Activated CD4-positive, alpha-beta memory T cell treated with anti-CD3 and anti-CD28 coated beads, Interleukin-2, amount 10 ng/mL, durations not matched to agents 7 days and 5 days (primary cell): ENCODE measurements around the gene TOX3. TPM values are rescaled to one million over a fixed set of nuclear protein-coding genes. Genes with fewer than 3 reads are reported as not detected.

Experiments
- CTCF ChIA-PET: fragments of 350-600 bp; sonication (Branson Sonifier 250); formaldehyde crosslinking; loops from one replicate; lab custom pipeline; 2021; ENCODE audit warnings: antibody characterized with exemption, inconsistent platforms; lab: Charles Lee
- POLR2A ChIA-PET: fragments of 350-600 bp; sonication (Branson Sonifier 250); formaldehyde crosslinking; loops from one replicate; lab custom pipeline; 2021; ENCODE audit warnings: antibody characterized with exemption; lab: Charles Lee
- DNase-seq: peaks from one replicate; pipeline ENCODE4 v3.0.0-alpha.2; 2020
- H3K27ac Mint-ChIP-seq: one replicate; pipeline ENCODE4 v1.8.0; 2021; ENCODE audit warnings: mild to moderate bottlenecking, mixed read lengths
- H3K27me3 Mint-ChIP-seq: one replicate; pipeline ENCODE4 v1.8.0; 2021; ENCODE audit warnings: mixed read lengths
- H3K36me3 Mint-ChIP-seq: one replicate; pipeline ENCODE4 v1.8.0; 2021; ENCODE audit warnings: low read depth, mixed read lengths
- H3K4me1 Mint-ChIP-seq: one replicate; pipeline ENCODE4 v1.8.0; 2021; ENCODE audit warnings: mixed read lengths
- H3K4me3 Mint-ChIP-seq: one replicate; pipeline ENCODE4 v1.8.0; 2021; ENCODE audit warnings: mild to moderate bottlenecking, mixed read lengths
- H3K9me3 Mint-ChIP-seq: one replicate; pipeline ENCODE4 v1.8.0; 2021; ENCODE audit warnings: mixed read lengths
- total RNA-seq, 2 experiments: library from RNA; stranded (reverse); gene quantifications; one replicate each; pipeline ENCODE4 v1.2.3, GENCODE V29; 2021

Gene TOX3
- total RNA-seq, 2 experiments from 2014 or later = not detected

GRCh38 chr16:52399116-52399515, 147.8 kb downstream of the TOX3 start:
- DNase-seq = no peak
- Mint-ChIP-seq H3K27ac (no peak overlapping the region), H3K4me3 (no peak overlapping the region), H3K4me1 (no peaks in the 10 kb centered on the region), H3K36me3 (no peaks in the 10 kb centered on the region), H3K27me3 (no peaks in the 10 kb centered on the region), H3K9me3 (peaks cover 7% of the 10 kb centered on the region)
- ChIA-PET CTCF (no interaction called here), POLR2A (no interaction called here)

DNA sequence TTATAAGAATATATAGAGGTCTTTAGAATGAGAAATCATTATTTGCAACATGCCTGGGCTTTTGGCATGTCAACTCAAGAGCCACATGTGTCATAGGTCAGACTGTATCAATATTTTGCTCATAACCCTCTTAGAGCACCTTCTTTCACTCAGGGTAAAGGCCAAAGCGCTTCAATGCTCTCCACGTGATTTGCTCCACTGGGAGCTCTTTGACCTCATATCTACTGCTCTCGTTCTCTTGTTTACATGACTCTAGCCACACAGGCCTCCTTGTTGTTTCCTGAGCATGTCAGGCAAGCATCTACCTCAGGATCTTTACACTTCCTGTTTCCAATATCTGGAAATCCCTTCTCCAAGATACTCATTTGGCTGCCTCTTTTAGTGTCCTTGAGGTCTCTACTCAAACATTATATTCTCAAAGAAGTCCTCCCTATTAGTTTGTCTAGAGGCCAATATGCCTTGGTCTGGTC, 148.4 kb downstream of the TOX3 start:
- Mint-ChIP-seq H3K4me3 (no peak overlapping the region), H3K27ac (no peak overlapping the region), H3K27me3 (no peaks in the 10 kb centered on the region), H3K9me3 (peaks cover 7% of the 10 kb centered on the region), H3K4me1 (no peaks in the 10 kb centered on the region), H3K36me3 (no peaks in the 10 kb centered on the region)
- POLR2A ChIA-PET = no interaction called here
- CTCF ChIA-PET = no interaction called here
- DNase-seq = no peak

GRCh38 chr16:52398021-52398420, 148.9 kb downstream of the TOX3 start:
- peaks cover 7% of the 10 kb centered on the region for H3K9me3 Mint-ChIP-seq
- no peak overlapping the region for H3K4me3 Mint-ChIP-seq
- H3K36me3 Mint-ChIP-seq = no peaks in the 10 kb centered on the region
- no peaks in the 10 kb centered on the region for H3K4me1 Mint-ChIP-seq
- CTCF ChIA-PET = no interaction called here
- POLR2A ChIA-PET = no interaction called here
- no peak overlapping the region for H3K27ac Mint-ChIP-seq
- no peak for DNase-seq
- H3K27me3 Mint-ChIP-seq = no peaks in the 10 kb centered on the region

DNA sequence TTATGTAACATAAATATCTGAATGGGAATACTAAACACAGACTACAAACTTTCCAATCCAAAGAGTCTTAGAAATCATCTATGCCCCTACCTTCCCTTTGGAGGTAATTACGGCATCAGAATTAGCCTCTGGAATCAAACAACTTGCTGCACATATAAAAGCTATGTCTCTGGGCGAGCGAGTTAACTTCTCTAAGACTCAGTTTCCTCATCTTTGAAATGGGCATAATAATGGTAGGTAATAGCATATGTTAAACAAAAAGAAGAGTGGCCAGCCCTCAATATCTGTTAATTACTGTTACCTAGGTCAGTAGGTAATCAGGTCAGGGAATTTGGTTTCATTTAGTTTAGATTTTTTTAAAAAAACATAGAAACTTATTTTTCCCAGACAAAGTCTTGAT, 153.5 kb downstream of the TOX3 start:
- ChIA-PET POLR2A (no interaction called here), CTCF (no interaction called here)
- no peak for DNase-seq
- Mint-ChIP-seq H3K9me3 (peaks cover 7% of the 10 kb centered on the region), H3K4me3 (no peak overlapping the region), H3K27ac (no peak overlapping the region), H3K27me3 (no peaks in the 10 kb centered on the region), H3K36me3 (no peaks in the 10 kb centered on the region), H3K4me1 (no peaks in the 10 kb centered on the region)

- H3K27me3 Mint-ChIP-seq = no peaks in the 10 kb centered on the region
- peaks cover 2% of the 10 kb centered on the region for H3K9me3 Mint-ChIP-seq
- H3K36me3 Mint-ChIP-seq = no peaks in the 10 kb centered on the region
- H3K4me1 Mint-ChIP-seq = no peaks in the 10 kb centered on the region
- H3K27ac Mint-ChIP-seq = no peak overlapping the region
- CTCF ChIA-PET = no interaction called here
- DNase-seq = no peak
- POLR2A ChIA-PET = no interaction called here
- no peak overlapping the region for H3K4me3 Mint-ChIP-seq
These were observed 157.9 kb downstream of the TOX3 start for GRCh38 chr16:52389045-52389444.
